ENCODE data around the gene SCFD2. TPM values are rescaled to one million over a fixed set of nuclear protein-coding genes. Genes with fewer than 3 reads are reported as not detected.

Gene SCFD2
- polyA plus RNA-seq, 3 donors from 2014 or later: 13.0 to 22.8 (median 21.4) TPM

- Mint-ChIP-seq H3K9me3 (peaks cover 0 to 4% (median 0%) of the 10 kb centered on the region in 6 donors), H3K27ac (no peak overlapping the region), H3K36me3 (peaks cover 26 to 40% (median 37%) of the 10 kb centered on the region in 3 donors), H3K27me3 (ENCODE audit: low read depth in 3 of 3) (no peaks in the 10 kb centered on the region), H3K4me3 (no peak overlapping the region), H3K4me1 (peaks cover 3 to 5% of the 10 kb centered on the region in 2 donors)
- no peak for DNase-seq
Measured at GRCh38 chr4:52907510-52907909, 458.4 kb downstream of the SCFD2 start.

- Mint-ChIP-seq H3K36me3 (peaks cover 36 to 60% (median 45%) of the 10 kb centered on the region in 3 donors), H3K27me3 (ENCODE audit: low read depth in 3 of 3) (peaks cover 0 to 2% (median 0%) of the 10 kb centered on the region in 3 donors), H3K4me3 (no peak overlapping the region), H3K4me1 (no peaks in the 10 kb centered on the region), H3K27ac (no peak overlapping the region), H3K9me3 (peaks cover 0 to 4% (median 0%) of the 10 kb centered on the region in 6 donors)
- DNase-seq: no peak
Measured at GRCh38 chr4:52904421-52904820, 461.4 kb downstream of the SCFD2 start.

GRCh38 chr4:52903273-52903672 lies 462.6 kb downstream of the SCFD2 start:
- H3K27ac Mint-ChIP-seq: no peak overlapping the region
- H3K9me3 Mint-ChIP-seq: peaks cover 0 to 4% (median 3%) of the 10 kb centered on the region in 6 donors
- H3K27me3 Mint-ChIP-seq (ENCODE audit: low read depth in 3 of 3): peaks cover 0 to 2% (median 2%) of the 10 kb centered on the region in 3 donors
- H3K4me1 Mint-ChIP-seq: no peaks in the 10 kb centered on the region
- H3K36me3 Mint-ChIP-seq: peaks cover 36 to 61% (median 41%) of the 10 kb centered on the region in 3 donors
- H3K4me3 Mint-ChIP-seq: no peak overlapping the region
- DNase-seq: no peak

- Mint-ChIP-seq H3K27ac (no peak overlapping the region), H3K36me3 (peaks cover 6 to 15% (median 14%) of the 10 kb centered on the region in 3 donors), H3K4me3 (no peak overlapping the region), H3K27me3 (ENCODE audit: low read depth in 3 of 3) (peaks cover 0 to 14% (median 5%) of the 10 kb centered on the region in 3 donors), H3K4me1 (peaks cover 18 to 23% of the 10 kb centered on the region in 2 donors), H3K9me3 (peaks cover 0 to 9% (median 4%) of the 10 kb centered on the region in 6 donors)
- peak; percentile 16 to 28 (median 26) for DNase-seq
Measured at GRCh38 chr4:52894443-52894842, 471.4 kb downstream of the SCFD2 start.

GRCh38 chr4:52892880-52893279 lies 473.0 kb downstream of the SCFD2 start:
- H3K27me3 Mint-ChIP-seq (ENCODE audit: low read depth in 3 of 3): peaks cover 2 to 11% (median 5%) of the 10 kb centered on the region in 3 donors
- no peak overlapping the region for H3K27ac Mint-ChIP-seq
- peaks cover 18 to 23% of the 10 kb centered on the region in 2 donors for H3K4me1 Mint-ChIP-seq
- no peak for DNase-seq
- no peak overlapping the region for H3K4me3 Mint-ChIP-seq
- peaks cover 0 to 7% (median 1%) of the 10 kb centered on the region in 6 donors for H3K9me3 Mint-ChIP-seq
- H3K36me3 Mint-ChIP-seq: peaks cover 11 to 23% (median 15%) of the 10 kb centered on the region in 3 donors

- H3K27ac Mint-ChIP-seq: no peak overlapping the region
Measured at GRCh38 chr4:52891743-52892142, 474.1 kb downstream of the SCFD2 start.

GRCh38 chr4:52890521-52890791 lies 475.4 kb downstream of the SCFD2 start:
- H3K9me3 Mint-ChIP-seq: peaks cover 0 to 2% (median 0%) of the 10 kb centered on the region in 6 donors
- no peak overlapping the region for H3K4me3 Mint-ChIP-seq
- peaks cover under 1 to 4% (median 2%) of the 10 kb centered on the region in 3 donors for H3K27me3 Mint-ChIP-seq (ENCODE audit: low read depth in 3 of 3)
- peaks cover 11 to 30% (median 22%) of the 10 kb centered on the region in 3 donors for H3K36me3 Mint-ChIP-seq
- no peak overlapping the region for H3K27ac Mint-ChIP-seq
- peaks cover 14 to 18% of the 10 kb centered on the region in 2 donors for H3K4me1 Mint-ChIP-seq
- DNase-seq: no peak

More at GRCh38 chr4:52891743-52892142, 474.1 kb downstream of the SCFD2 start:
- no peak for DNase-seq
- no peak overlapping the region for H3K4me3 Mint-ChIP-seq
- H3K27me3 Mint-ChIP-seq (ENCODE audit: low read depth in 3 of 3): peaks cover 2 to 7% (median 2%) of the 10 kb centered on the region in 3 donors
- peaks cover 18 to 23% of the 10 kb centered on the region in 2 donors for H3K4me1 Mint-ChIP-seq
- H3K9me3 Mint-ChIP-seq: peaks cover 0 to 3% (median 0%) of the 10 kb centered on the region in 6 donors
- H3K36me3 Mint-ChIP-seq: peaks cover 11 to 26% (median 19%) of the 10 kb centered on the region in 3 donors

GRCh38 chr4:52889778-52890520 lies 475.9 kb downstream of the SCFD2 start:
- H3K4me3 Mint-ChIP-seq: no peak overlapping the region
- no peak for DNase-seq
- H3K36me3 Mint-ChIP-seq: peaks cover 11 to 30% (median 26%) of the 10 kb centered on the region in 3 donors
- peaks cover 0 to 3% (median 2%) of the 10 kb centered on the region in 3 donors for H3K27me3 Mint-ChIP-seq (ENCODE audit: low read depth in 3 of 3)
- H3K4me1 Mint-ChIP-seq: peaks cover 9 to 13% of the 10 kb centered on the region in 2 donors
- no peak overlapping the region for H3K27ac Mint-ChIP-seq
- H3K9me3 Mint-ChIP-seq: no peaks in the 10 kb centered on the region

GRCh38 chr4:52889354-52889753 lies 476.5 kb downstream of the SCFD2 start:
- peaks cover 4 to 7% of the 10 kb centered on the region in 2 donors for H3K4me1 Mint-ChIP-seq

GRCh38 chr4:52884994-52885393 lies 480.9 kb downstream of the SCFD2 start:
- Mint-ChIP-seq H3K4me3 (no peak overlapping the region), H3K36me3 (peaks cover 18 to 42% (median 40%) of the 10 kb centered on the region in 3 donors), H3K9me3 (no peaks in the 10 kb centered on the region), H3K27ac (no peak overlapping the region), H3K27me3 (ENCODE audit: low read depth in 3 of 3) (peaks cover 0 to 2% (median 0%) of the 10 kb centered on the region in 3 donors), H3K4me1 (peaks cover 0 to 4% of the 10 kb centered on the region in 2 donors)
- DNase-seq: no peak

More at GRCh38 chr4:52889354-52889753, 476.5 kb downstream of the SCFD2 start:
- DNase-seq: no peak
- Mint-ChIP-seq H3K36me3 (peaks cover 11 to 30% (median 29%) of the 10 kb centered on the region in 3 donors), H3K27me3 (ENCODE audit: low read depth in 3 of 3) (peaks cover 0 to 3% (median 2%) of the 10 kb centered on the region in 3 donors), H3K9me3 (no peaks in the 10 kb centered on the region), H3K4me3 (no peak overlapping the region), H3K27ac (no peak overlapping the region)

GRCh38 chr4:52883707-52884669 lies 481.9 kb downstream of the SCFD2 start:
- Mint-ChIP-seq H3K27ac (peak overlapping the region in 1 of 6 donors; percentile 65), H3K4me1 (peaks cover 0 to 4% of the 10 kb centered on the region in 2 donors), H3K4me3 (no peak overlapping the region), H3K36me3 (peaks cover 12 to 39% (median 35%) of the 10 kb centered on the region in 3 donors), H3K27me3 (ENCODE audit: low read depth in 3 of 3) (peaks cover 0 to 2% (median 0%) of the 10 kb centered on the region in 3 donors), H3K9me3 (no peaks in the 10 kb centered on the region)
- no peak for DNase-seq

GRCh38 chr4:52883183-52883621 lies 482.7 kb downstream of the SCFD2 start:
- Mint-ChIP-seq H3K4me3 (no peak overlapping the region), H3K27ac (no peak overlapping the region), H3K4me1 (peaks cover 0 to 4% of the 10 kb centered on the region in 2 donors), H3K27me3 (ENCODE audit: low read depth in 3 of 3) (no peaks in the 10 kb centered on the region), H3K9me3 (no peaks in the 10 kb centered on the region), H3K36me3 (peaks cover 8 to 32% (median 29%) of the 10 kb centered on the region in 3 donors)
- no peak for DNase-seq

- H3K36me3 Mint-ChIP-seq: peaks cover 8 to 30% (median 23%) of the 10 kb centered on the region in 3 donors
Measured at GRCh38 chr4:52880994-52881393, 484.9 kb downstream of the SCFD2 start.

More at GRCh38 chr4:52880994-52881393, 484.9 kb downstream of the SCFD2 start:
- H3K4me1 Mint-ChIP-seq: peaks cover 0 to 4% of the 10 kb centered on the region in 2 donors
- H3K27me3 Mint-ChIP-seq (ENCODE audit: low read depth in 3 of 3): peaks cover 0 to 2% (median 0%) of the 10 kb centered on the region in 3 donors
- H3K9me3 Mint-ChIP-seq: no peaks in the 10 kb centered on the region
- H3K27ac Mint-ChIP-seq: no peak overlapping the region
- no peak overlapping the region for H3K4me3 Mint-ChIP-seq
- no peak for DNase-seq

Measured in immature natural killer cell (primary cell).